Breast epithelium (tissue), 3 donors: ENCODE data around the gene FAP.

Experiments used
- POLR2A ChIP-seq: fragments of 450-650 bp; IDR thresholded peaks from one replicate; pipeline ENCODE4 v1.6.1; 2016; ENCODE audit warnings: antibody characterized with exemption, mild to moderate bottlenecking, moderate library complexity
- TF ChIP-seq, protein P1 (sequence below), 3 donors: fragments of 450-650 bp; IDR thresholded peaks; one replicate each; pipeline ENCODE4 v1.5.1; 2016 to 2017; ENCODE audit warnings: antibody characterized with exemption in 3 of 3, mild to moderate bottlenecking in 3 of 3, moderate library complexity in 3 of 3

DNA sequence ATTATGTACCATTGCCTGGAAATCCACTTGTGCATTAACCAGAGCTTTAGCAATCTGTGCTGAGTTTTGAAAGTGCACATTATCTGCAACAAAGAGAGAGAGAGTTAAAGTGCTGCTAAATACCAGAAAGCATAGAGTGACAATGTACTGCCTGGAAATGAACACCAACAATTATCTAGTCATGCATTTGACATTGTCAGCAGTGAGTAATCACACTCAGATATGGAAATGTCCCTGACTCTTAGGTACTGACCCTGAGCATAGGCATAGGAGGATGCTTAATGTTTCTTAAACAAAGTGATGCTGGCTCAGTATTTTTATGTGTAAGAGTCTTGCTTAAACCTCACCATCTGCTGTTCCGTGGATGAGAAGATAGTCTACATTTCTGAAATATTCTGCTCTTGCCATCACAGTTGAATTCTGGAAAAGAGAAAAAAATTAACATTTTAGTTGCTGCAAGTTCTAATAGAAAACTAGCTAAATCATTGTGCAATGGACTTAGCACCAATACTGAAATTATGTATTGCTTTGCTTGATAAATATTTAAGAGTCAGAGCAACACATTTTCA is 70.4 kb downstream of the FAP start:
- TF ChIP-seq, protein P1, sequence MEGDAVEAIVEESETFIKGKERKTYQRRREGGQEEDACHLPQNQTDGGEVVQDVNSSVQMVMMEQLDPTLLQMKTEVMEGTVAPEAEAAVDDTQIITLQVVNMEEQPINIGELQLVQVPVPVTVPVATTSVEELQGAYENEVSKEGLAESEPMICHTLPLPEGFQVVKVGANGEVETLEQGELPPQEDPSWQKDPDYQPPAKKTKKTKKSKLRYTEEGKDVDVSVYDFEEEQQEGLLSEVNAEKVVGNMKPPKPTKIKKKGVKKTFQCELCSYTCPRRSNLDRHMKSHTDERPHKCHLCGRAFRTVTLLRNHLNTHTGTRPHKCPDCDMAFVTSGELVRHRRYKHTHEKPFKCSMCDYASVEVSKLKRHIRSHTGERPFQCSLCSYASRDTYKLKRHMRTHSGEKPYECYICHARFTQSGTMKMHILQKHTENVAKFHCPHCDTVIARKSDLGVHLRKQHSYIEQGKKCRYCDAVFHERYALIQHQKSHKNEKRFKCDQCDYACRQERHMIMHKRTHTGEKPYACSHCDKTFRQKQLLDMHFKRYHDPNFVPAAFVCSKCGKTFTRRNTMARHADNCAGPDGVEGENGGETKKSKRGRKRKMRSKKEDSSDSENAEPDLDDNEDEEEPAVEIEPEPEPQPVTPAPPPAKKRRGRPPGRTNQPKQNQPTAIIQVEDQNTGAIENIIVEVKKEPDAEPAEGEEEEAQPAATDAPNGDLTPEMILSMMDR (IDR thresholded peaks at IDR 0.05): no peak
- no peak for TF ChIP-seq POLR2A
